Measurements from ENCODE around the gene MYL11. TPM values are rescaled to one million over a fixed set of nuclear protein-coding genes. Genes with fewer than 3 reads are reported as not detected.
A peak's percentile ranks its signal among the peaks of the same experiment; 100 is the strongest.
"Not testable (repeated sequence)": the region's sequence is repeated elsewhere in the genome, so short reads cannot be mapped to it uniquely, and the experiment has no call there.

MYL11 gene
- polyA plus RNA-seq, 1 donor from 2014 or later: 1.7 TPM

- Mint-ChIP-seq H3K9me3 (no peaks in the 10 kb centered on the region), H3K4me1 (peaks cover 20 to 28% (median 20%) of the 10 kb centered on the region in 3 donors), H3K36me3 (peaks cover 3% of the 10 kb centered on the region), H3K27me3 (no peaks in the 10 kb centered on the region), H3K4me3 (peak overlapping the region; percentile 38 to 96 (median 82)), H3K27ac (peak overlapping the region in 2 of 3 donors; percentile 90 to 95)
These were observed 8.9 kb downstream of the MYL11 start for GRCh38 chr16:30383521-30383920.

DNA sequence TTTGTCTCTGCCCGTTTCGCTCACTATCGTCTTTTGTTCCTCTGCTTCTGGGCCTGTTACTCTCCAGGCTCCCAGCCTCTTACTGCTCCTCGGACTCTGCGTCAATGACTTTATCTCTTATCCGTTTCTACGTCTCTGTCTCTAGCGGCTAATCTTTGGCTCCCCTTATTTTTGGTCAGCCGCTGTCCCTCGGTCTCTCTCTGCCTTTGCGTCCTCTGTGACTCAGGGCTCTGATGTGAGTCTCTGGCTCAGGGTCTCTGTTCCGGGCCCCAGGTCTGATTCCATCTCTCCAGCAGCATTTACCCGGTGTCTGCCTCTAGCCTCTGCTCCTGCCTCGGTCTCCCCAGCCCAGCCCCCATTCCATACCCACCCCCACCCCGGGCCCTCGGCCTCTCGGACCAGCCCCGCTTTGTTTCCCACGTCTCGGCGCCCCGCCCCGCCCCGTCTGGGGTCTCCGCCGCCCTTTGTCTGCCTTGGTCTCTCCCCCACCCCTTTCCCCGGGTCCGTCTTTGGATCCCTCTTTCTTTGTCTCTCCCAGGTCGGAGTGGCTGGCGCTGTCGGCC lies 20.1 kb downstream of the MYL11 start:
- no peaks in the 10 kb centered on the region for H3K9me3 Mint-ChIP-seq
- H3K27ac Mint-ChIP-seq: peak overlapping the region in 2 of 3 donors; percentile 89 to 91
- H3K4me1 Mint-ChIP-seq: peaks cover 7 to 14% (median 8%) of the 10 kb centered on the region in 3 donors
- H3K27me3 Mint-ChIP-seq: no peaks in the 10 kb centered on the region
- peak overlapping the region; percentile 53 to 94 (median 87) for H3K4me3 Mint-ChIP-seq
- H3K36me3 Mint-ChIP-seq: peaks cover 2% of the 10 kb centered on the region

GRCh38 chr16:30395155-30395991 lies 20.8 kb downstream of the MYL11 start, which contains the start of gene ZNF48:
Gene ZNF48 (plus strand): TSS chr16:30395420. CDS start chr16:30395795, 375 bp downstream.
- H3K9me3 Mint-ChIP-seq: no peaks in the 10 kb centered on the region
- peaks cover 2% of the 10 kb centered on the region for H3K36me3 Mint-ChIP-seq
- peaks cover 10 to 18% (median 12%) of the 10 kb centered on the region in 3 donors for H3K4me1 Mint-ChIP-seq
- H3K4me3 Mint-ChIP-seq: peak within 1 kb of the TSS; percentile 84 to 97 (median 94)
- H3K27me3 Mint-ChIP-seq: no peaks in the 10 kb centered on the region
- peak within 1 kb of the TSS; percentile 64 to 91 (median 89) for H3K27ac Mint-ChIP-seq

DNA sequence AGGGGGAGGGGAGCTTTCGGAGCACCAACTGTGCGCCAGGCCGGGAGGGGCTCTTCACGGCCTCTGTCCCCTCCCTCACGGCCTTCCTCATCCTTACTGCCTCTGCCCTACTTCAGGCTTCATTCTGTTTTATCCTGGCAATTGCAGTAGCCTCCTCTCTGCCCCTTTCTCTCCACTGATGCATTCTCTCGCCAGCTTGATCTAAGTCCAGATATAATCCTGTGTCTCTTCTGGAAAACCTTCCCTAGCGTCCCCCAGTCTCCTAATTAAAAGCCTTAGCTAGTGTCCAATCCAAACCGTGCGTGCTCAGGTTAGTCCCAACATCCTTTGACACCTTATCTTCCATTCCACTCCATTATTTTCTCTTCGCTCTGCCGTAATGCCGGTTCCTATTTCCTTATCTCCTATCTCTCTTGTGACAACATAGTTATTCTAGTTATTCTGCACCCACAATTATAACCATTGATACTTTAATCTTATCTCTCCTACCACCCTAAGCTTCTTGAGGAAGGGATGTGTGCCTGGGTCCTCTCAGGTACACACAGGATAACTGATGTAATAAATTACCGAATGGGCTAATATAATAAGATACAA lies 21.5 kb downstream of the MYL11 start:
- H3K27ac Mint-ChIP-seq: peak overlapping the region in 2 of 3 donors; percentile 46 to 64
- peaks cover 3% of the 10 kb centered on the region for H3K27me3 Mint-ChIP-seq
- H3K4me1 Mint-ChIP-seq: peaks cover 11 to 18% (median 12%) of the 10 kb centered on the region in 3 donors
- H3K4me3 Mint-ChIP-seq: peak overlapping the region; percentile 82 to 97 (median 93)
- no peaks in the 10 kb centered on the region for H3K9me3 Mint-ChIP-seq
- H3K36me3 Mint-ChIP-seq: peaks cover 2% of the 10 kb centered on the region

DNA sequence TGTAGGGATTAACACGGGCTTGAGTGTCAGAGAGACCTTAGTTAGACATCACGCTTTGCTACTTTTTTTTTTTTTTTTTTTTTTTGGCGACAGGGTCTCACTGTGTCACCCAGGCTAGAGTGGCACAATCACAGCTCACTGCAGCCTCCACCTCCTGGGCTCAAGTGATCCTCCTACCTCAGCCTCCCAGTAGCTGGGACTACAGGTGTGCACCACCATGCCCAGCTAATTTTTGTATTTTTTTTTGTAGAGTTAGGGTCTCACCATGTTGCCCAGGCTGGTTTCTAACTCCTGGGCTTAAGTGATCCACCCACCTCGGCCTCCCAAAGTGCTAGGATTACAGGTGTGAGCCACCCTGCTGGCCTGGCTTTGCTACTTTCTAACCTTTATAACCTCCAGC lies 22.0 kb downstream of the MYL11 start:
- Mint-ChIP-seq H3K4me1 (peaks cover 13 to 20% (median 15%) of the 10 kb centered on the region in 3 donors), H3K27ac (peak overlapping the region in 1 of 3 donors; percentile 68), H3K4me3 (peak overlapping the region; percentile 21 to 97 (median 93))
- not testable (repeated sequence) for H3K9me3 Mint-ChIP-seq, H3K36me3 Mint-ChIP-seq, H3K27me3 Mint-ChIP-seq

GRCh38 chr16:30397056-30397455 lies 22.5 kb downstream of the MYL11 start:
- H3K9me3 Mint-ChIP-seq: no peaks in the 10 kb centered on the region
- peaks cover 6% of the 10 kb centered on the region for H3K27me3 Mint-ChIP-seq
- peak overlapping the region in 1 of 3 donors; percentile 68 for H3K27ac Mint-ChIP-seq
- H3K4me1 Mint-ChIP-seq: peaks cover 13 to 22% (median 18%) of the 10 kb centered on the region in 3 donors
- H3K36me3 Mint-ChIP-seq: peaks cover 2% of the 10 kb centered on the region
- peak overlapping the region; percentile 21 to 69 (median 56) for H3K4me3 Mint-ChIP-seq

- H3K4me1 Mint-ChIP-seq: peaks cover 13 to 22% (median 18%) of the 10 kb centered on the region in 3 donors
- no peaks in the 10 kb centered on the region for H3K9me3 Mint-ChIP-seq
- peak overlapping the region in 2 of 4 donors; percentile 26 to 72 for H3K4me3 Mint-ChIP-seq
- peaks cover 6% of the 10 kb centered on the region for H3K27me3 Mint-ChIP-seq
- H3K27ac Mint-ChIP-seq: no peak overlapping the region
- peaks cover 4% of the 10 kb centered on the region for H3K36me3 Mint-ChIP-seq
These were observed 23.4 kb downstream of the MYL11 start for GRCh38 chr16:30397776-30398660.

DNA sequence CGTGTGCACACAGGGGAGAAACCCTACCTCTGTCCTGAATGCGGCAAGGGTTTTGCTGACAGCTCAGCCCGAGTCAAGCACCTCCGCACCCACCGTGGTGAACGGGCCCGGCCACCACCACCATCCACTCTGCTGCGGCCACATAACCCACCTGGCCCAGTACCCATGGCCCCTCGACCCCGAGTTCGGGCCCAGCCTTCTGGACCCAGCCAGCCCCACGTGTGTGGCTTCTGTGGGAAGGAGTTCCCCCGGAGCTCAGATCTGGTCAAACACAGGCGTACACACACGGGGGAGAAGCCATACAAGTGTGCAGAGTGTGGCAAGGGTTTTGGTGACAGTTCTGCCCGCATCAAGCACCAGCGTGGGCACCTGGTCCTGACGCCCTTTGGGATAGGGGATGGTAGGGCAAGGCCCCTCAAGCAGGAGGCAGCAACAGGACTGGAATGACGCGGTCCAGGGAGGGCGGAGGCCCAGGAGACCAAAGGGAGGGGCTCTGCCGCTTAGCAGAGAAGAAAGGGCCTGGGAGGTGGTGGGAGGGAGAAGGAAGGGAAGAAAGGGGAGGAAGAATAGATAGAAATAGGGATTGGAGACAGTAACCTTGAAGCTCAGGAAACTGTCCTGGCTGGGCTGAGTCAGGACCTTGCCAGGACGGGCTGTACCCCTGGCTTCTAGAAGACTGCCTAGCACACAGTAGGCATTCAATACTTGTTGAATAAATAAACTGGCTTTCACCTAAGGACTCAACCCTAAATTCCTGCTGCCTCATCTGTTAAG lies 24.2 kb downstream of the MYL11 start:
- no peak overlapping the region for H3K27ac Mint-ChIP-seq
- H3K4me1 Mint-ChIP-seq: peaks cover 16 to 22% (median 18%) of the 10 kb centered on the region in 3 donors
- peaks cover 8% of the 10 kb centered on the region for H3K27me3 Mint-ChIP-seq
- H3K9me3 Mint-ChIP-seq: no peaks in the 10 kb centered on the region
- H3K4me3 Mint-ChIP-seq: peak overlapping the region in 3 of 4 donors; percentile 66 to 95 (median 72)
- peaks cover 4% of the 10 kb centered on the region for H3K36me3 Mint-ChIP-seq

DNA sequence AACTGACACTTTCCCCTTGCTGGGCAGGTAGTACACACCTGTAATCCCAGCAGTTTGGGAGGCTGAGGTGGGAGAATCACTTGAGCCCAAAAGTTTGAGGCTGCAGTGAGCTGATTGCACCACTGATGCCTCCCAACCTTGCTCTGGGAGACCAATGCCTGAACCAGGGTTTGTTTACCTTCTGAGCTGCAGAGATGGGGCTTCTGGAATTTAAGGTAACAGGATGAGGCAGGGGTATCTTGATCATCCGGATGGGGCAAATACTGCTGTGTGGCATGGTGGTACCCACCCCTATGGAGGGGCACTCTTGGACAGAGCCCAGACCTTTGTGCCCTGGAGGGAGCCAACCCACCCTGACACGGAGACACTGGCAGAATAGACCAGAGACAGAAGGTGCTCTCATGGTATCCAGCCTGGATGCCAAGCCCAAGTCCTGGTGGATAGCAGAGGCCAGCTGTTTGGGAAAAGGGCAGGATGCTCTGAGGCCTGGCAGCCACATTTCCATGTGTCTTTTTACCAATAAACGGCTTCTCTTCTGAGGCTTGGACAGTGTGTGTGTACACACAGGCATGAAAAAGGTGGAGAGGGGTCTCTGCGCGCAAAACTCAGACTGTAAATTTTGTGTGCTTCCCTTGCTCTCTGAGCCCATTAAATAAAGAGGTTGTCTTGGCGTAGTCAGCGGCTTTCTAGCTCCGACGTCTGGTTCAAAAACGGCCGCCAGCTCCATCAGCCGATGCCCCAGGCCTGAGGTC lies 25.0 kb downstream of the MYL11 start:
- no peaks in the 10 kb centered on the region for H3K9me3 Mint-ChIP-seq
- peaks cover 4% of the 10 kb centered on the region for H3K36me3 Mint-ChIP-seq
- peak overlapping the region in 2 of 3 donors; percentile 47 to 83 for H3K27ac Mint-ChIP-seq
- peak overlapping the region; percentile 86 to 95 (median 92) for H3K4me3 Mint-ChIP-seq
- H3K27me3 Mint-ChIP-seq: peaks cover 8% of the 10 kb centered on the region
- H3K4me1 Mint-ChIP-seq: peaks cover 16 to 21% (median 18%) of the 10 kb centered on the region in 3 donors

DNA sequence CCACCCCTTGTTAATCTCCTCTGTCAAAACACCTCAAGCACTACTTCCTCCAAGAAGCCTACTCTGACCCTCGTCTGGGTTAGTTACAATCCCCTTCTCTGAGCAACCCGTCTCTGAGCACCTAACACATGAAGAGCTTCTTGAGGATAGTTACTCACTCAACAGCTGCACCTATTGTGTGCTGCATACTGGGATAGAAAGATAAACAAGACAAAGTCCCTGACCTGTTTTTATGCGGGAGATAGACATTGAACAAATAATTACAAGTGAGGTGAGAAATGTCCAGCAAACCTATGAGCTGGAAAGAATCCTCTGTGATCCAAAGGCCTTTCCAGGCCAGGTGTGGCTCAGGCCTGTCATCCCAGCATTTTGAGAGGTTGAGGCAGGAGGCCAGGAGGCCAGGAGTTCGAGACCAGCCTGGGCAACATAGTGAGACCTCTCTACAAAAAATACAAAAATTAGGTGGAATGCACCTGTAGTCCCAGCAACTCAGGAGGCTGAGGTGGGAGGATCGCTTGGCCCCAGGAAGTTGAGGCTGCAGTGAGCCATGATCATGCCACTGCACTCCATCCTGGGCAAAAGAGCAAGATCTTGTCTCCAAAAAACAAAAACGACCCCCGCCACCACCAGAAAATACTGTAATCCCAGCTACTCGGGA lies 27.3 kb downstream of the MYL11 start:
- H3K4me1 Mint-ChIP-seq: peaks cover 10 to 16% (median 11%) of the 10 kb centered on the region in 3 donors
- peaks cover 7% of the 10 kb centered on the region for H3K36me3 Mint-ChIP-seq
- H3K9me3 Mint-ChIP-seq: no peaks in the 10 kb centered on the region
- H3K4me3 Mint-ChIP-seq: peak overlapping the region; percentile 25 to 95 (median 84)
- peak overlapping the region in 1 of 3 donors; percentile 53 for H3K27ac Mint-ChIP-seq
- peaks cover 8% of the 10 kb centered on the region for H3K27me3 Mint-ChIP-seq

GRCh38 chr16:30406795-30407101 lies 32.1 kb downstream of the MYL11 start:
- no peaks in the 10 kb centered on the region for H3K9me3 Mint-ChIP-seq
- peak overlapping the region; percentile 76 to 97 (median 93) for H3K4me3 Mint-ChIP-seq
- H3K4me1 Mint-ChIP-seq: peaks cover 14 to 17% (median 16%) of the 10 kb centered on the region in 3 donors
- peak overlapping the region; percentile 27 to 73 (median 55) for H3K27ac Mint-ChIP-seq
- H3K27me3 Mint-ChIP-seq: peaks cover 3% of the 10 kb centered on the region
- H3K36me3 Mint-ChIP-seq: peaks cover 6% of the 10 kb centered on the region

GRCh38 chr16:30407102-30407803 lies 32.7 kb downstream of the MYL11 start, which contains the start of gene ZNF771:
Gene ZNF771 (plus strand): TSS chr16:30407606. CDS start chr16:30408054, 448 bp downstream.
- H3K4me1 Mint-ChIP-seq: peaks cover 12 to 17% (median 16%) of the 10 kb centered on the region in 3 donors
- peaks cover 6% of the 10 kb centered on the region for H3K36me3 Mint-ChIP-seq
- peaks cover 2% of the 10 kb centered on the region for H3K27me3 Mint-ChIP-seq
- H3K9me3 Mint-ChIP-seq: no peaks in the 10 kb centered on the region
- peak within 1 kb of the TSS; percentile 87 to 97 (median 93) for H3K4me3 Mint-ChIP-seq
- H3K27ac Mint-ChIP-seq: peak within 1 kb of the TSS; percentile 59 to 81 (median 71)
